Measurements from ENCODE around the gene PHLDA3.
"Not testable (repeated sequence)": the region's sequence is repeated elsewhere in the genome, so short reads cannot be mapped to it uniquely, and the experiment has no call there.

PHLDA3 gene

GRCh38 chr1:201486187-201486586, 17.2 kb upstream of the PHLDA3 start:
- no peaks in the 10 kb centered on the region for H3K4me1 ChIP-seq (ENCODE audit: control insufficient read depth, insufficient read depth, low read length)
- DNase-seq (ENCODE audit: low read depth, low spot score), result no peak

GRCh38 chr1:201485184-201485774, 16.3 kb upstream of the PHLDA3 start:
- no CpG with 5 or more reads among the region's 4 CpGs for WGBS (ENCODE audit: insufficient coverage, insufficient read length)
- Histone ChIP-seq H3K4me1 (ENCODE audit: control insufficient read depth, insufficient read depth, low read length) (no peaks in the 10 kb centered on the region), H3K36me3 (ENCODE audit: control insufficient read depth, insufficient read depth, low read length) (no peaks in the 10 kb centered on the region)

More at GRCh38 chr1:201486187-201486586, 17.2 kb upstream of the PHLDA3 start:
- Histone ChIP-seq H3K27ac (ENCODE audit: low read length) (no peak overlapping the region), H3K9me3 (ENCODE audit: control insufficient read depth, insufficient read depth, low read length) (no peaks in the 10 kb centered on the region), H3K27me3 (ENCODE audit: control insufficient read depth, insufficient read depth, low read length) (no peaks in the 10 kb centered on the region), H3K4me3 (ENCODE audit: low read length) (no peak overlapping the region), H3K36me3 (ENCODE audit: control insufficient read depth, insufficient read depth, low read length) (no peaks in the 10 kb centered on the region)
- WGBS (ENCODE audit: insufficient coverage, insufficient read length), result no CpG with 5 or more reads among the region's 3 CpGs

GRCh38 chr1:201483373-201483949, 14.5 kb upstream of the PHLDA3 start:
- H3K27ac ChIP-seq (ENCODE audit: low read length), result no peak overlapping the region

More at GRCh38 chr1:201485184-201485774, 16.3 kb upstream of the PHLDA3 start:
- Histone ChIP-seq H3K9me3 (ENCODE audit: control insufficient read depth, insufficient read depth, low read length) (no peaks in the 10 kb centered on the region), H3K27me3 (ENCODE audit: control insufficient read depth, insufficient read depth, low read length) (no peaks in the 10 kb centered on the region), H3K27ac (ENCODE audit: low read length) (no peak overlapping the region), H3K4me3 (ENCODE audit: low read length) (no peak overlapping the region)
- no peak for DNase-seq (ENCODE audit: low read depth, low spot score)

GRCh38 chr1:201482755-201483154, 13.8 kb upstream of the PHLDA3 start:
- Histone ChIP-seq H3K9me3 (ENCODE audit: control insufficient read depth, insufficient read depth, low read length) (no peaks in the 10 kb centered on the region), H3K4me1 (ENCODE audit: control insufficient read depth, insufficient read depth, low read length) (no peaks in the 10 kb centered on the region), H3K4me3 (ENCODE audit: low read length) (no peak overlapping the region), H3K27ac (ENCODE audit: low read length) (no peak overlapping the region), H3K27me3 (ENCODE audit: control insufficient read depth, insufficient read depth, low read length) (no peaks in the 10 kb centered on the region), H3K36me3 (ENCODE audit: control insufficient read depth, insufficient read depth, low read length) (no peaks in the 10 kb centered on the region)
- WGBS (ENCODE audit: insufficient coverage, insufficient read length), result no CpG with 5 or more reads among the region's 5 CpGs
- DNase-seq (ENCODE audit: low read depth, low spot score), result no peak

More at GRCh38 chr1:201483373-201483949, 14.5 kb upstream of the PHLDA3 start:
- Histone ChIP-seq H3K4me1 (ENCODE audit: control insufficient read depth, insufficient read depth, low read length) (no peaks in the 10 kb centered on the region), H3K27me3 (ENCODE audit: control insufficient read depth, insufficient read depth, low read length) (no peaks in the 10 kb centered on the region), H3K9me3 (ENCODE audit: control insufficient read depth, insufficient read depth, low read length) (no peaks in the 10 kb centered on the region), H3K36me3 (ENCODE audit: control insufficient read depth, insufficient read depth, low read length) (no peaks in the 10 kb centered on the region), H3K4me3 (ENCODE audit: low read length) (no peak overlapping the region)
- WGBS (ENCODE audit: insufficient coverage, insufficient read length), result no CpG with 5 or more reads among the region's 4 CpGs
- no peak for DNase-seq (ENCODE audit: low read depth, low spot score)

- no peaks in the 10 kb centered on the region for H3K4me1 ChIP-seq (ENCODE audit: control insufficient read depth, insufficient read depth, low read length)
- H3K36me3 ChIP-seq (ENCODE audit: control insufficient read depth, insufficient read depth, low read length), result no peaks in the 10 kb centered on the region
- peak overlapping the region; percentile 28; the same call in 1 of the 2 replicates for H3K4me3 ChIP-seq (ENCODE audit: low read length)
- WGBS (ENCODE audit: insufficient coverage, insufficient read length), result no CpG with 5 or more reads among the region's 35 CpGs
- no peaks in the 10 kb centered on the region for H3K9me3 ChIP-seq (ENCODE audit: control insufficient read depth, insufficient read depth, low read length)
- no peaks in the 10 kb centered on the region for H3K27me3 ChIP-seq (ENCODE audit: control insufficient read depth, insufficient read depth, low read length)
- no peak for DNase-seq (ENCODE audit: low read depth, low spot score)
- no peak overlapping the region for H3K27ac ChIP-seq (ENCODE audit: low read length)
Measured at GRCh38 chr1:201481761-201482493, 12.9 kb upstream of the PHLDA3 start.

- no peak for DNase-seq (ENCODE audit: low read depth, low spot score)
- H3K27ac ChIP-seq (ENCODE audit: low read length), result no peak overlapping the region
- no peaks in the 10 kb centered on the region for H3K36me3 ChIP-seq (ENCODE audit: control insufficient read depth, insufficient read depth, low read length)
- WGBS (ENCODE audit: insufficient coverage, insufficient read length), result no CpG with 5 or more reads among the region's 17 CpGs
- H3K4me3 ChIP-seq (ENCODE audit: low read length), result peak overlapping the region; percentile 41; the same call in 1 of the 2 replicates
- no peaks in the 10 kb centered on the region for H3K27me3 ChIP-seq (ENCODE audit: control insufficient read depth, insufficient read depth, low read length)
- no peaks in the 10 kb centered on the region for H3K4me1 ChIP-seq (ENCODE audit: control insufficient read depth, insufficient read depth, low read length)
- no peaks in the 10 kb centered on the region for H3K9me3 ChIP-seq (ENCODE audit: control insufficient read depth, insufficient read depth, low read length)
Measured at GRCh38 chr1:201481004-201481380, 12.0 kb upstream of the PHLDA3 start.

GRCh38 chr1:201480231-201481003, 11.4 kb upstream of the PHLDA3 start:
- peak overlapping the region; percentile 41; the same call in 1 of the 2 replicates for H3K4me3 ChIP-seq (ENCODE audit: low read length)
- H3K4me1 ChIP-seq (ENCODE audit: control insufficient read depth, insufficient read depth, low read length), result no peaks in the 10 kb centered on the region
- DNase-seq (ENCODE audit: low read depth, low spot score), result no peak
- H3K36me3 ChIP-seq (ENCODE audit: control insufficient read depth, insufficient read depth, low read length), result no peaks in the 10 kb centered on the region
- H3K27ac ChIP-seq (ENCODE audit: low read length), result no peak overlapping the region
- no CpG with 5 or more reads among the region's 37 CpGs for WGBS (ENCODE audit: insufficient coverage, insufficient read length)
- no peaks in the 10 kb centered on the region for H3K9me3 ChIP-seq (ENCODE audit: control insufficient read depth, insufficient read depth, low read length)
- no peaks in the 10 kb centered on the region for H3K27me3 ChIP-seq (ENCODE audit: control insufficient read depth, insufficient read depth, low read length)

GRCh38 chr1:201479201-201479730, 10.3 kb upstream of the PHLDA3 start:
- no CpG with 5 or more reads among the region's 4 CpGs for WGBS (ENCODE audit: insufficient coverage, insufficient read length)
- no peaks in the 10 kb centered on the region for H3K9me3 ChIP-seq (ENCODE audit: control insufficient read depth, insufficient read depth, low read length)
- DNase-seq (ENCODE audit: low read depth, low spot score), result no peak
- no peak overlapping the region for H3K4me3 ChIP-seq (ENCODE audit: low read length)
- no peaks in the 10 kb centered on the region for H3K4me1 ChIP-seq (ENCODE audit: control insufficient read depth, insufficient read depth, low read length)
- H3K36me3 ChIP-seq (ENCODE audit: control insufficient read depth, insufficient read depth, low read length), result no peaks in the 10 kb centered on the region
- H3K27me3 ChIP-seq (ENCODE audit: control insufficient read depth, insufficient read depth, low read length), result no peaks in the 10 kb centered on the region
- H3K27ac ChIP-seq (ENCODE audit: low read length), result no peak overlapping the region

GRCh38 chr1:201478666-201479065, 9.7 kb upstream of the PHLDA3 start:
- not testable (repeated sequence) for DNase-seq (ENCODE audit: low read depth, low spot score); H3K4me3 ChIP-seq (ENCODE audit: low read length); H3K4me1 ChIP-seq (ENCODE audit: control insufficient read depth, insufficient read depth, low read length); H3K36me3 ChIP-seq (ENCODE audit: control insufficient read depth, insufficient read depth, low read length); H3K27ac ChIP-seq (ENCODE audit: low read length); H3K27me3 ChIP-seq (ENCODE audit: control insufficient read depth, insufficient read depth, low read length); H3K9me3 ChIP-seq (ENCODE audit: control insufficient read depth, insufficient read depth, low read length)
- WGBS (ENCODE audit: insufficient coverage, insufficient read length), result no CpG with 5 or more reads among the region's 3 CpGs

All from iPS DF 6.9 (cell line).